Measurements from ENCODE around the gene SCYL2.
A peak's percentile ranks its signal among the peaks of the same experiment; 100 is the strongest.

Gene SCYL2

DNA sequence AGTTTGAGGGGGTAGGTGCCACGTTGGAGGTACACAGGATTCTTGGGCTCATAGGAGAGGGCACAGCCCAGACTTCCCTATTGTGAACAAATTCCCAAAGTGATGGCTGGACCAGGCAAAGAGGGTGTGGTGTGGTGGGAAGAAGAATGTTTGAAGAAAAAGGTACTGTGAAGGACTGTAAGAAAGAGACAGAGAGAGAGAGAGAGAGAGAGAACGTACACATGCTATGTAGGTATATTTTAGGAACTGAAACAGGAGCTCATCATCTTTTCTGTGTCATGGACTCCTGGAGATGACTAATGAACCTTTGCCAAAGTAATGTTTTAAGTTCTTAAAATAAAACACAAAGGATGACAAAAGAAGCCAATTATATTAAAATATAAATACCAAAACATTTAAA lies 114.4 kb downstream of the SCYL2 start:
- Histone ChIP-seq H3K9me3 (ENCODE audit: control insufficient read depth, insufficient read depth, low read depth, low read length) (no peaks in the 10 kb centered on the region), H3K36me3 (ENCODE audit: control insufficient read depth in 2 of 2, insufficient read depth in 1 of 2, low read length in 2 of 2) (no peaks in the 10 kb centered on the region), H3K4me1 (ENCODE audit: control insufficient read depth, insufficient read depth, low read length) (no peaks in the 10 kb centered on the region), H3K4me3 (ENCODE audit: low read depth, low read length) (no peak overlapping the region), H3K27ac (ENCODE audit: extremely low read depth, low read depth, low read length) (no peak overlapping the region)
- ChIA-PET POLR2A (no interaction called here), CTCF (interaction anchor here (1.1 kb wide), 1 partner anchor 33 kb away, joined by 3 read pairs; no protein-coding TSS in a partner anchor)
- TF ChIP-seq ZNF660 (tag by site-specific recombination; IDR thresholded peaks at IDR 0.05) (no peak), ZNF239 (tag by site-specific recombination; IDR thresholded peaks at IDR 0.05) (0 out of 2 replicates have a peak, but pooled peaks have one; percentile 61)
- TF ChIP-seq, protein P1, sequence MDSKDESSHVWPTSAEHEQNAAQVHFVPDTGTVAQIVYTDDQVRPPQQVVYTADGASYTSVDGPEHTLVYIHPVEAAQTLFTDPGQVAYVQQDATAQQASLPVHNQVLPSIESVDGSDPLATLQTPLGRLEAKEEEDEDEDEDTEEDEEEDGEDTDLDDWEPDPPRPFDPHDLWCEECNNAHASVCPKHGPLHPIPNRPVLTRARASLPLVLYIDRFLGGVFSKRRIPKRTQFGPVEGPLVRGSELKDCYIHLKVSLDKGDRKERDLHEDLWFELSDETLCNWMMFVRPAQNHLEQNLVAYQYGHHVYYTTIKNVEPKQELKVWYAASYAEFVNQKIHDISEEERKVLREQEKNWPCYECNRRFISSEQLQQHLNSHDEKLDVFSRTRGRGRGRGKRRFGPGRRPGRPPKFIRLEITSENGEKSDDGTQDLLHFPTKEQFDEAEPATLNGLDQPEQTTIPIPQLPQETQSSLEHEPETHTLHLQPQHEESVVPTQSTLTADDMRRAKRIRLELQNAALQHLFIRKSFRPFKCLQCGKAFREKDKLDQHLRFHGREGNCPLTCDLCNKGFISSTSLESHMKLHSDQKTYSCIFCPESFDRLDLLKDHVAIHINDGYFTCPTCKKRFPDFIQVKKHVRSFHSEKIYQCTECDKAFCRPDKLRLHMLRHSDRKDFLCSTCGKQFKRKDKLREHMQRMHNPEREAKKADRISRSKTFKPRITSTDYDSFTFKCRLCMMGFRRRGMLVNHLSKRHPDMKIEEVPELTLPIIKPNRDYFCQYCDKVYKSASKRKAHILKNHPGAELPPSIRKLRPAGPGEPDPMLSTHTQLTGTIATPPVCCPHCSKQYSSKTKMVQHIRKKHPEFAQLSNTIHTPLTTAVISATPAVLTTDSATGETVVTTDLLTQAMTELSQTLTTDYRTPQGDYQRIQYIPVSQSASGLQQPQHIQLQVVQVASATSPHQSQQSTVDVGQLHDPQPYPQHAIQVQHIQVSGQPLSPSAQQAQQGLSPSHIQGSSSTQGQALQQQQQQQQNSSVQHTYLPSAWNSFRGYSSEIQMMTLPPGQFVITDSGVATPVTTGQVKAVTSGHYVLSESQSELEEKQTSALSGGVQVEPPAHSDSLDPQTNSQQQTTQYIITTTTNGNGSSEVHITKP (tag by site-specific recombination; IDR thresholded peaks at IDR 0.05) = no peak

DNA sequence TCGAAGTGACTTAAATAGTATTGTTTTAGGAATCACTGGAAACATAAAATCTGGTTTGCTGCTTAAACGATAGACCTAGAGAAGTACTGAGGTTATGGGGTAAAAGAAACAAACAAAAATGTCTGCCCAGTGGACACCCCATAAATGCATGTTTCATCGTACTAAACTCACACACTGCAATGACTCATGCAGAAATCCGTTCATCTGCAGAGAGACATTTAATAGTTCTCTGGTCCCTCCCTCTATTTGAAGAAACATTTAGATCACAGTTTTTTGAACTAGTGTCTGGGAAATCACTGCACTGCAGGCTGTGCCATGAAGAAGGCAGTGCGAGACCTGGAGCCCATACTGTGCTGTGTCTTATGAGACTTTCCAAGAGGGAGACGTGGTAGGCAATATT lies 115.4 kb downstream of the SCYL2 start:
- TF ChIP-seq, protein P2, sequence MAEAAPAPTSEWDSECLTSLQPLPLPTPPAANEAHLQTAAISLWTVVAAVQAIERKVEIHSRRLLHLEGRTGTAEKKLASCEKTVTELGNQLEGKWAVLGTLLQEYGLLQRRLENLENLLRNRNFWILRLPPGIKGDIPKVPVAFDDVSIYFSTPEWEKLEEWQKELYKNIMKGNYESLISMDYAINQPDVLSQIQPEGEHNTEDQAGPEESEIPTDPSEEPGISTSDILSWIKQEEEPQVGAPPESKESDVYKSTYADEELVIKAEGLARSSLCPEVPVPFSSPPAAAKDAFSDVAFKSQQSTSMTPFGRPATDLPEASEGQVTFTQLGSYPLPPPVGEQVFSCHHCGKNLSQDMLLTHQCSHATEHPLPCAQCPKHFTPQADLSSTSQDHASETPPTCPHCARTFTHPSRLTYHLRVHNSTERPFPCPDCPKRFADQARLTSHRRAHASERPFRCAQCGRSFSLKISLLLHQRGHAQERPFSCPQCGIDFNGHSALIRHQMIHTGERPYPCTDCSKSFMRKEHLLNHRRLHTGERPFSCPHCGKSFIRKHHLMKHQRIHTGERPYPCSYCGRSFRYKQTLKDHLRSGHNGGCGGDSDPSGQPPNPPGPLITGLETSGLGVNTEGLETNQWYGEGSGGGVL (tag by site-specific recombination; IDR thresholded peaks at IDR 0.05) = no peak
- no peak for TF ChIP-seq ZNF248 (tag by site-specific recombination; IDR thresholded peaks at IDR 0.05)
- TF ChIP-seq, protein P3, sequence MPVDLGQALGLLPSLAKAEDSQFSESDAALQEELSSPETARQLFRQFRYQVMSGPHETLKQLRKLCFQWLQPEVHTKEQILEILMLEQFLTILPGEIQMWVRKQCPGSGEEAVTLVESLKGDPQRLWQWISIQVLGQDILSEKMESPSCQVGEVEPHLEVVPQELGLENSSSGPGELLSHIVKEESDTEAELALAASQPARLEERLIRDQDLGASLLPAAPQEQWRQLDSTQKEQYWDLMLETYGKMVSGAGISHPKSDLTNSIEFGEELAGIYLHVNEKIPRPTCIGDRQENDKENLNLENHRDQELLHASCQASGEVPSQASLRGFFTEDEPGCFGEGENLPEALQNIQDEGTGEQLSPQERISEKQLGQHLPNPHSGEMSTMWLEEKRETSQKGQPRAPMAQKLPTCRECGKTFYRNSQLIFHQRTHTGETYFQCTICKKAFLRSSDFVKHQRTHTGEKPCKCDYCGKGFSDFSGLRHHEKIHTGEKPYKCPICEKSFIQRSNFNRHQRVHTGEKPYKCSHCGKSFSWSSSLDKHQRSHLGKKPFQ (tag by site-specific recombination; IDR thresholded peaks at IDR 0.05) = no peak
- TF ChIP-seq, protein P4, sequence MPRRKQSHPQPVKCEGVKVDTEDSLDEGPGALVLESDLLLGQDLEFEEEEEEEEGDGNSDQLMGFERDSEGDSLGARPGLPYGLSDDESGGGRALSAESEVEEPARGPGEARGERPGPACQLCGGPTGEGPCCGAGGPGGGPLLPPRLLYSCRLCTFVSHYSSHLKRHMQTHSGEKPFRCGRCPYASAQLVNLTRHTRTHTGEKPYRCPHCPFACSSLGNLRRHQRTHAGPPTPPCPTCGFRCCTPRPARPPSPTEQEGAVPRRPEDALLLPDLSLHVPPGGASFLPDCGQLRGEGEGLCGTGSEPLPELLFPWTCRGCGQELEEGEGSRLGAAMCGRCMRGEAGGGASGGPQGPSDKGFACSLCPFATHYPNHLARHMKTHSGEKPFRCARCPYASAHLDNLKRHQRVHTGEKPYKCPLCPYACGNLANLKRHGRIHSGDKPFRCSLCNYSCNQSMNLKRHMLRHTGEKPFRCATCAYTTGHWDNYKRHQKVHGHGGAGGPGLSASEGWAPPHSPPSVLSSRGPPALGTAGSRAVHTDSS (tag by site-specific recombination; IDR thresholded peaks at IDR 0.05) = no peak
- TF ChIP-seq, protein P5, sequence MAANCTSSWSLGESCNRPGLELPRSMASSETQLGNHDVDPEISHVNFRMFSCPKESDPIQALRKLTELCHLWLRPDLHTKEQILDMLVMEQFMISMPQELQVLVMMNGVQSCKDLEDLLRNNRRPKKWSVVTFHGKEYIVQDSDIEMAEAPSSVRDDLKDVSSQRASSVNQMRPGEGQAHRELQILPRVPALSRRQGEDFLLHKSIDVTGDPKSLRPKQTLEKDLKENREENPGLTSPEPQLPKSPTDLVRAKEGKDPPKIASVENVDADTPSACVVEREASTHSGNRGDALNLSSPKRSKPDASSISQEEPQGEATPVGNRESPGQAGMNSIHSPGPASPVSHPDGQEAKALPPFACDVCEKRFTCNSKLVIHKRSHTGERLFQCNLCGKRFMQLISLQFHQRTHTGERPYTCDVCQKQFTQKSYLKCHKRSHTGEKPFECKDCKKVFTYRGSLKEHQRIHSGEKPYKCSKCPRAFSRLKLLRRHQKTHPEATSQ (tag by site-specific recombination; IDR thresholded peaks at IDR 0.05) = no peak
- no peak for TF ChIP-seq WT1 (tag by site-specific recombination; IDR thresholded peaks at IDR 0.05)
- TF ChIP-seq, protein P6, sequence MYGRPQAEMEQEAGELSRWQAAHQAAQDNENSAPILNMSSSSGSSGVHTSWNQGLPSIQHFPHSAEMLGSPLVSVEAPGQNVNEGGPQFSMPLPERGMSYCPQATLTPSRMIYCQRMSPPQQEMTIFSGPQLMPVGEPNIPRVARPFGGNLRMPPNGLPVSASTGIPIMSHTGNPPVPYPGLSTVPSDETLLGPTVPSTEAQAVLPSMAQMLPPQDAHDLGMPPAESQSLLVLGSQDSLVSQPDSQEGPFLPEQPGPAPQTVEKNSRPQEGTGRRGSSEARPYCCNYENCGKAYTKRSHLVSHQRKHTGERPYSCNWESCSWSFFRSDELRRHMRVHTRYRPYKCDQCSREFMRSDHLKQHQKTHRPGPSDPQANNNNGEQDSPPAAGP (tag by site-specific recombination; IDR thresholded peaks at IDR 0.05) = no peak
- no peak for TF ChIP-seq ZNF555 (tag by site-specific recombination; conservative IDR thresholded peaks at IDR 0.05)
- no peak for TF ChIP-seq ZNF791 (tag by site-specific recombination; IDR thresholded peaks at IDR 0.05)
- TF ChIP-seq ZNF354C (tag by site-specific recombination; IDR thresholded peaks at IDR 0.05; ENCODE audit: borderline replicate concordance, low read depth) = no peak
- TF ChIP-seq ZNF140 (tag by site-specific recombination; IDR thresholded peaks at IDR 0.05) = no peak
- TF ChIP-seq, protein P7, sequence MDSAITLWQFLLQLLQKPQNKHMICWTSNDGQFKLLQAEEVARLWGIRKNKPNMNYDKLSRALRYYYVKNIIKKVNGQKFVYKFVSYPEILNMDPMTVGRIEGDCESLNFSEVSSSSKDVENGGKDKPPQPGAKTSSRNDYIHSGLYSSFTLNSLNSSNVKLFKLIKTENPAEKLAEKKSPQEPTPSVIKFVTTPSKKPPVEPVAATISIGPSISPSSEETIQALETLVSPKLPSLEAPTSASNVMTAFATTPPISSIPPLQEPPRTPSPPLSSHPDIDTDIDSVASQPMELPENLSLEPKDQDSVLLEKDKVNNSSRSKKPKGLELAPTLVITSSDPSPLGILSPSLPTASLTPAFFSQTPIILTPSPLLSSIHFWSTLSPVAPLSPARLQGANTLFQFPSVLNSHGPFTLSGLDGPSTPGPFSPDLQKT (IDR thresholded peaks at IDR 0.05; ENCODE audit: borderline replicate concordance, low read depth, low read length) = no peak
- TF ChIP-seq ZNF214 (tag by site-specific recombination; IDR thresholded peaks at IDR 0.05; ENCODE audit: borderline replicate concordance) = no peak
- TF ChIP-seq KLF16 (tag by site-specific recombination; IDR thresholded peaks at IDR 0.05) = no peak
- TF ChIP-seq ZNF596 (tag by site-specific recombination; IDR thresholded peaks at IDR 0.05) = no peak
- no peaks in the 10 kb centered on the region for H3K36me3 ChIP-seq (ENCODE audit: control insufficient read depth in 2 of 2, insufficient read depth in 1 of 2, low read length in 2 of 2)
- CTCF ChIA-PET = no interaction called here
- H3K27ac ChIP-seq (ENCODE audit: extremely low read depth, low read depth, low read length) = no peak overlapping the region
- H3K9me3 ChIP-seq (ENCODE audit: control insufficient read depth, insufficient read depth, low read depth, low read length) = no peaks in the 10 kb centered on the region
- POLR2A ChIA-PET = no interaction called here
- no peak overlapping the region for H3K4me3 ChIP-seq (ENCODE audit: low read depth, low read length)
- no peaks in the 10 kb centered on the region for H3K4me1 ChIP-seq (ENCODE audit: control insufficient read depth, insufficient read depth, low read length)

Measured in HEK293 (cell line).